ENCODE data around the gene ATP9A. TPM values are rescaled to one million over a fixed set of nuclear protein-coding genes. Genes with fewer than 3 reads are reported as not detected.

ATP9A gene
- total RNA-seq, 1 donor from 2014 or later = 32.1 TPM

GRCh38 chr20:51610111-51610510 lies 158.1 kb downstream of the ATP9A start:
- ATAC-seq (no peak), DNase-seq (no peak)
- H3K27me3 ChIP-seq = no peaks in the 10 kb centered on the region
- no peaks in the 10 kb centered on the region for H3K4me1 ChIP-seq
- TF ChIP-seq CTCF (IDR thresholded peaks at IDR 0.05) = no peak
- no peaks in the 10 kb centered on the region for H3K9me3 ChIP-seq
- intact Hi-C loops (cut with DNase I) = no loop called here
- H3K27ac ChIP-seq = no peak overlapping the region
- H3K4me3 ChIP-seq = no peak overlapping the region
- peaks cover 20% of the 10 kb centered on the region for H3K36me3 ChIP-seq

- TF ChIP-seq CTCF (IDR thresholded peaks at IDR 0.05) = no peak
- ATAC-seq = no peak
- peaks cover 29% of the 10 kb centered on the region for H3K36me3 ChIP-seq
Observed at GRCh38 chr20:51609251-51609650, 158.9 kb downstream of the ATP9A start.

GRCh38 chr20:51608061-51608460 lies 160.1 kb downstream of the ATP9A start:
- H3K4me3 ChIP-seq = no peak overlapping the region
- TF ChIP-seq CTCF (IDR thresholded peaks at IDR 0.05) = no peak
- H3K36me3 ChIP-seq = peaks cover 27% of the 10 kb centered on the region
- no peak overlapping the region for H3K27ac ChIP-seq
- intact Hi-C loops (cut with DNase I) = no loop called here
- no peaks in the 10 kb centered on the region for H3K27me3 ChIP-seq
- no peak for DNase-seq
- H3K9me3 ChIP-seq = no peaks in the 10 kb centered on the region
- no peaks in the 10 kb centered on the region for H3K4me1 ChIP-seq
- no peak for ATAC-seq

More at GRCh38 chr20:51609251-51609650, 158.9 kb downstream of the ATP9A start:
- Histone ChIP-seq H3K27me3 (no peaks in the 10 kb centered on the region), H3K4me3 (no peak overlapping the region), H3K27ac (no peak overlapping the region), H3K9me3 (no peaks in the 10 kb centered on the region), H3K4me1 (no peaks in the 10 kb centered on the region)
- no peak for DNase-seq
- intact Hi-C loops (cut with DNase I) = no loop called here

GRCh38 chr20:51607170-51607569 lies 161.0 kb downstream of the ATP9A start:
- TF ChIP-seq CTCF (IDR thresholded peaks at IDR 0.05) = no peak
- no peak for ATAC-seq

GRCh38 chr20:51604851-51605250 lies 163.3 kb downstream of the ATP9A start:
- no peaks in the 10 kb centered on the region for H3K4me1 ChIP-seq
- no peak overlapping the region for H3K27ac ChIP-seq
- DNase-seq = no peak
- no peaks in the 10 kb centered on the region for H3K9me3 ChIP-seq
- ATAC-seq = no peak
- H3K4me3 ChIP-seq = no peak overlapping the region
- TF ChIP-seq CTCF (IDR thresholded peaks at IDR 0.05) = no peak
- intact Hi-C loops (cut with DNase I) = no loop called here
- no peaks in the 10 kb centered on the region for H3K27me3 ChIP-seq
- H3K36me3 ChIP-seq = peaks cover 27% of the 10 kb centered on the region

More at GRCh38 chr20:51607170-51607569, 161.0 kb downstream of the ATP9A start:
- Histone ChIP-seq H3K9me3 (no peaks in the 10 kb centered on the region), H3K27me3 (no peaks in the 10 kb centered on the region), H3K36me3 (peaks cover 21% of the 10 kb centered on the region), H3K4me3 (no peak overlapping the region), H3K4me1 (no peaks in the 10 kb centered on the region), H3K27ac (no peak overlapping the region)
- intact Hi-C loops (cut with DNase I) = no loop called here
- DNase-seq = no peak

- DNase-seq (no peak), ATAC-seq (no peak)
- no peak overlapping the region for H3K4me3 ChIP-seq
- TF ChIP-seq CTCF (IDR thresholded peaks at IDR 0.05) = no peak
- no peaks in the 10 kb centered on the region for H3K4me1 ChIP-seq
- H3K27ac ChIP-seq = no peak overlapping the region
- H3K36me3 ChIP-seq = peaks cover 20% of the 10 kb centered on the region
- intact Hi-C loops (cut with DNase I) = no loop called here
- no peaks in the 10 kb centered on the region for H3K9me3 ChIP-seq
- no peaks in the 10 kb centered on the region for H3K27me3 ChIP-seq
Observed at GRCh38 chr20:51602131-51602530, 166.1 kb downstream of the ATP9A start.
